Testis (tissue), 2 donors: Measurements from ENCODE around the gene ZNF217.
"Not testable (repeated sequence)": the region's sequence is repeated elsewhere in the genome, so short reads cannot be mapped to it uniquely, and the experiment has no call there.

Source experiments
- CTCF ChIP-seq, 3 experiments: fragments of 450-650 bp in 2 of 3; fragments of 200-600 bp in 1 of 3; sonication (generic) in 1 of 3; IDR thresholded peaks; one replicate each; pipeline ENCODE4 v1.5.1; 2016 to 2019; ENCODE audit warnings: antibody characterized with exemption in 3 of 3, mild to moderate bottlenecking in 2 of 3, moderate library complexity in 1 of 3
- POLR2A ChIP-seq: fragments of 450-650 bp; IDR thresholded peaks from one replicate; pipeline ENCODE4 v1.6.1; 2017; ENCODE audit warnings: antibody characterized with exemption, mild to moderate bottlenecking, moderate library complexity

GRCh38 chr20:53591206-53591741 lies 2.4 kb downstream of the ZNF217 start:
- TF ChIP-seq POLR2A; CTCF (IDR thresholded peaks at IDR 0.05): not testable (repeated sequence)
